LHCN-M2 (cell line): Measurements from ENCODE around the gene GPR132. TPM values are rescaled to one million over a fixed set of nuclear protein-coding genes. Genes with fewer than 3 reads are reported as not detected.

Experiments
- DNase-seq: peaks from one replicate; pipeline ENCODE4 v3.0.0-alpha.2; 2012; ENCODE audit warnings: low read depth
- total RNA-seq: library from RNA; depleted of rRNA; stranded (reverse); fragments of >200 nt; gene quantifications from 2 replicates; pipeline ENCODE4 v1.2.3, GENCODE V29; 2014

The GPR132 gene
- total RNA-seq, 1 experiment from 2014 or later: not detected

DNA sequence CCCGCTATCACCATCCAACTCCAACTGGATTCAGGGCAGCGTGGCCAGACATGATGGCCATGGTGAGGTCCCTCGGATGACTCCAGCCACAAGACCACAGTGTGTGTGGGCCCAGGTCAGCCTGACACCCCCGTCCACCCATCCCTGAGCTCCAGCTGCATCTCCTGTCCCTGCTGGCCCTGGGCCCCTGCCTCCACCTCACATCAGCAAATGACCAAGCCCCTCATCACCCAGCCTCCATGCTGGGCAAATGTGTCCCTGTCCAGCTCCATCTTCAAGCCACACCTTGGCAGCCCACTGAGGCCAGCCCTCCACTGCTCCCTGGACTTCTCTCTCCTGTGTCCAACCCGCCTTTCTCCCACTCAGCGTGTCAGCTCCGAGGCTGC, 3.2 kb downstream of the GPR132 start:
- no peak for DNase-seq

DNA sequence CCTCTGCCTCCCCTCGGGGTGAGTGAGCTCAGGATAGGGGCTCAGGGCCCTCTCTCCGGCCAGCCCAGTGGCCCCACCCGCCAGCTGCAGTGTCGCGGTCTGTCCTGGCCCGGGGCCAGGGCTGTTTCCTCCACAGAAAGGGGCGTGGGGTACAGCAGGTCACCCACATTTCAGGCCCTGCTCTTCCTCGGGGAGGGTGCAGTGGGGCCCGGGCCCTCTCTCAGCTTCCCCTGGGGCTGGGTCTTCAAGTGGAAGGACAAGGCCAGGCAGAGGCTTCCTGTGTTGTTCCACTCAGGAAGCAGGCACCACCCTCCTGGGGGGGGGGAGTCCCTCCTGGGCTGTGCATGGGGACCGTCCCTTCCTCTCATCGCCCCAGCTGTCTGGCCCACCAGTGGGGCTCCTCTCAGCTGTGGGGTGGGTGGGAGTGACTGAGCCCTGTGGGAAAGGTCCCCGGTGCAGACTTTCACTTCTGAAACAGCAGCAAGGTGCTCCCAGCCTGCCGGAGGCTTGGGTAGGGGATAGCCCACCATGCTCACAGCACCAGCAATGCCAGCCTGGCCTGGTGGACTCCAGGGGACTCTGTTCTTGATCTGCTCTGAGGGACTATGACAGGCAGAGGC, 3.7 kb downstream of the GPR132 start:
- DNase-seq: no peak

DNA sequence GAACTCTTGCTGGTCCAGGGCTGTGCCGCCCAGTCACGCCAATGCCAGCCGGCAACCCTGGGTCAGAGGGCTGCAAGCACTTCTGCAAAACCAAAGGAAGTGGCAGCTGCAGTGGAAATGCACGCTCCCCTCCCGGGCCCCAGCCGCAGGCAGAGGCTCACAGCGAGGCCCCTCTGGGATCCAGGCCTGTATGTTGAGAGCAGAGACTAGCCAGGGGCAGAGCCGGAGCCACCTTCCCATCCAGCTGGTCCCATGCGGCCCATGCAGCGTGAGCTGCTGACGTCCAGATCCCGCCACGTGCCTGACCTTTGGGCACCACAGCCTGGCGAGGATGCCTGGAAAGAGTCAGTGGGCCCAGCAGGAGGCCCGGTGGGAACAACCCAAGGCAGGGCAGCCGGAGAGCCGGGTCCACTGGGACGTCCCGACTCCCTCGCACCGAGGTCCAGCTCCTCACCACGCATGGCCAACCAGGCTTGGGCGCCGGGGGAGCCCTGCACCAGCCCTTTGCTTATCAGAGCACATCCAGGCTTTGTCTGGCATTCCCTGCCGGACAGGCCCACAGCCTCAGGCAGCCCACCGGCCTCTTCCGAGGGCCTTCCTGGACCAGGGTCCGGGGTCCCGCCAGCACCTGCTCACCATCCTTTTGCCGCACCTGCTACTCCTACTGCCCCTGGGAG, 4.3 kb downstream of the GPR132 start:
- DNase-seq: no peak

DNA sequence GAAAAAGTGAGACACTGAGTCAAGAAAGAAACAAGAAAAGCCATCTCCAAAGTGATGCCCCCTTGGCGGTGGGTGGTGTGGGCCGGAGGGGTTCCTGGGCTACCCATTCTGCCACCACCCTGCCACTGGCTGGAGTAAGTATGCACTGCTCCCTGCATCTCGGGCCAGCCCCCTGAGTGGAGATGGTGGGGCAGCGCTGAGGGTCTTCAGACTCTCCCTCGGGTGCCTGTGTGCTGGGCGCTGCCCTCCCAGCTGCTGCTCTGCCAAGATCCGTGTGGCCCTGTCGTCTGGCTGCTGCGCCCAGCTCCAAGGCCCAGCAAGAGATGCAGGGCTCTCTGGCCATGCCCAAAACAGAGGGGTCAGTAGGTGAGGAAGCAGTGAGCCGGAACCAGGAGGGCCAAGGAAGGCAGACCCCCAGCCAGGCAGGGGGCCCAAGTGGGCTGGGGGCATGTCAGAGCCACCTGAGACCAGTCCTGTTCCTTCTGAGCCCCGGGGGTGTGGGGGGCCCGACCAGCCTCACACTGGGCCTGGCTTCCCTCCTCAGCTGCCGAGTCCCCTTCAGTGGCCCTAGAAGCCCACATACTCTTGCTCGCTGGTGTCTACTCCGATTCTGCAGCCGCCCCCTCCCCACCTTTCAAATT, 5.2 kb downstream of the GPR132 start:
- no peak for DNase-seq

- DNase-seq: no peak
Measured at GRCh38 chr14:105059035-105059924, 6.0 kb downstream of the GPR132 start.

GRCh38 chr14:105058521-105059034, 6.7 kb downstream of the GPR132 start:
- DNase-seq: no peak

DNA sequence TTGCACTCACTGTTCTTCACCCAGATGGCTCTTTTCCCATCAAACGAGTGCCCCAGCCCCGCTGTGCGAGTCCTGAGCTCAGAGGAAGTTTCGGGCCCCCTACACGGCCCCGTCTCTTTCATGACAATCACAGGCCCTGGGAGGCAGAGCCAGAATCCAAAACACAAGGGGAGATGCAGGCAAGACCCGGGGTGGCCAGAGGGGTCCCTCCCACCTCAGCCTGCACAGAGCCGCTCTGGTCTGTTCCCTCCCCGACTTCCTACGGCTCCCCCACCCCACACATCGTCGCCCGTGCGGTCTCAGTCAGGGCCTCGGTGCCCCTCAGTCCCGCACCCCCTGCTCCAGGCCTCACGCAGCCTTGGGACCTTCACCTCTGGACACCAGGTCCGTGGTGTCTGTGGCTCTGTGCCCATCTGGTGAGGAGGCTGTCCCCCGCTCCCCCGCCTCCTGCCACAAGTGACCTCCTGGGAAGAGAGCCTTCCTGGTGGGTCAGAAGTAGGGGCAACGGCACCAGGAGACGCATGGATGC, 8.9 kb downstream of the GPR132 start:
- no peak for DNase-seq

DNA sequence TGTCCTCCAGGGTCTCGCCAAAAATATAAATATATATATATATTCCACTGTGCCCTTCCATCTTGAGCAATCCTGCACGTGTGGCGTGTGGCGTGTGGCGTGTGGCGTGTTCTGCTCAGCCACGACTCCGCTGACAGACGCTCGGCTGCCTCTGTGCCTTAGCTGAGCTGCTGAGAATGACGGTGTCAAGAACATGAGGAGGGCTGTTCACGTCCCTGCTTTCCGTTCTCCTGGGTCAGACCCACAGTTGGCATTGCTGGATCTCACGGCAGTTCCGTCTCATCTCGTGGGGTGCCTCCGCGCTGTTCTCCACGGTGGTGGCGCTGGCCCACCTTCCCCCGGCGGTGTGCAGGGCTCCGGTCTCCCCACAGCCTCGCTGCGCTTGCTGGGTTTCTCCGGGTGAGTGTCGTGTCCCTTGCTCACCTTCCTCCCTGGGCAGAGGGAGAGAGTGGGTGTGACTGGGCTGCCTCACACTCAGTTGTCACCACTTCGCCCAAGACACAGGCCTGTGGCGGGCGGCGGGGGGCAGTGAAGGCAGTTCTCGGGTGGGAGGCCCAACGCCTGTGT, 9.4 kb downstream of the GPR132 start:
- no peak for DNase-seq

GRCh38 chr14:105055334-105055733, 9.9 kb downstream of the GPR132 start:
- DNase-seq: no peak

- DNase-seq: no peak
Measured at GRCh38 chr14:105053996-105054395, 11.2 kb downstream of the GPR132 start.

DNA sequence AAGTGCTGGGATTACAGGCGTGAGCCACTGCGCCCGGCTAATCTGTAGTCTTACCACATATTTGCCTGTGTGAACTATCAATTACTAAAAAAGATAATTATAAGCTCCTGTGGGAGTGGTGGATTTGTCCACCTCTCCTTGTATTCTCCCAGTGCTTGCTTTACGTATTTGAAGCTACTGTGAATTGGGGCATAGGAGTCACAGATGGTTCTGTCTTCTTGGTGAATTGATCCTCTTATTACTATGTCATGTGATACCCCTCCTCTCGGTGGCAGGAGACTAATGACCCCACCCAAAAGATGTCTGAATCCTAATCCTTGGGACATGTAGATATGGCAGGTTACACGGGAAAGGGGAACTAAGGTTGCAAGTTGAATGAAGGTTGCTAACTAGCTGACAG, 11.8 kb downstream of the GPR132 start:
- DNase-seq: no peak

DNA sequence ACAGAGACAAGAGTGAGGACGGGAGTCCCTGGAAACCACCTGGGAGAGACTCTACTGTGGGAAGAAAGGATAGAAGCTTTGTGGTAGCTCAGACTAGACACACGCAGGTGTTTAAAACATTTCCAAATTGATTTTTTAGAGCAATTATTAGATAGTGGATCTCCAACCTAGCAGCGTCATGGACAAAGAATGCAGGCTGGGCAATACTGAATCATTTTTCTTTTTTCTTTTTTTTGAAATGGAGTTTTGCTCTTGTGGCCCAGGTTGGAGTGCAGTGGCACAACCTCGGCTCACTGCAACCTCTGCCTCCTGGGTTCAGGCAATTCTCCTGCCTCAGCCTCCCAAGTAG, 13.1 kb downstream of the GPR132 start:
- DNase-seq: no peak

DNA sequence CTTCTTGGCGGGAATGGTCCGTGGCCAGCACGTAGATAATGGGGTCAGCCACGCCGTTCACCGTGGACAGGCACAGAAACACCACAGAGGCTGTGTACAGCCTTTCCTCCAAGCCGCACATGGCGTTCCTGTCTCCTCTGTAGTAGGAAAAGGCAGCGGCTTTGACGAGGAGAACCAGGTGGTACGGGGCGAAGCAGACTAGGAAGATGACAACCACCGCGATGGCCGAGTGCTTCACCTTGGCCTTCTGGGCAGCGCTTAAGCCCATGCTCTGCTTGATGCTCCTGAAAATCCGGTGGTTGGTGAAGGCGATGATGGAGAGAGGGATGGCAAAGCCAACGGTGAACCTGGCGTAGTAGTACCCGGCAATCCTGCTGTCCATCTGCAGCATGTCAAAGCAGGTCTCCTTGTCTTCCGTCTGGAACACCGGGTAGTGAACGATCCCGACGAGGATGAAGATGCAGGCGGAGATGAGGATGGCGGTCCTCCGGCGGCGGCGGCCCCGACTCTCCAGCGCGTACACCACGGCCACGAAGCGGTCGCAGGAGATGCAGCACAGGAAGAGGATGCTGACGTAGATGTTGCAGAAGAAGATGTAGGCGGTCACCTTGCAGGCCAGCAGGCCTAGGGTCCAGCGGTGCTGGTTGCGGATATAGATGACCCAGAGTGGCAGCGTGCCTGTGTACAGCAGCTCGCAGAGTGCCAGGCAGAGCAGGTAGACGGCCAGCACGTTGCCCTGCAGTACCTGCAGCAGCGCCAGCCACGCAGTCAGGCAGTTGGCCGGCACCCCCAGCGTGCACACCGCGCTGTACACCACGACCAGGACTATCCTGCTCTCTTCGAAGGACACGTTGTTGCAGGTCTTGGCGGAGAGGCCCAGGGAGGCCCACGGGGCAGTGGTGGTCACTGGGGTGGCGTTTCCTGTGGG, 13.8 kb downstream of the GPR132 start:
- DNase-seq: no peak

- DNase-seq: no peak
Measured at GRCh38 chr14:105050551-105050897, 14.7 kb downstream of the GPR132 start.

GRCh38 chr14:105049753-105050550, 15.3 kb downstream of the GPR132 start:
- DNase-seq: no peak

GRCh38 chr14:105047283-105048016, 17.8 kb downstream of the GPR132 start:
- DNase-seq: no peak

GRCh38 chr14:105046891-105047282, 18.3 kb downstream of the GPR132 start:
- no peak for DNase-seq

DNA sequence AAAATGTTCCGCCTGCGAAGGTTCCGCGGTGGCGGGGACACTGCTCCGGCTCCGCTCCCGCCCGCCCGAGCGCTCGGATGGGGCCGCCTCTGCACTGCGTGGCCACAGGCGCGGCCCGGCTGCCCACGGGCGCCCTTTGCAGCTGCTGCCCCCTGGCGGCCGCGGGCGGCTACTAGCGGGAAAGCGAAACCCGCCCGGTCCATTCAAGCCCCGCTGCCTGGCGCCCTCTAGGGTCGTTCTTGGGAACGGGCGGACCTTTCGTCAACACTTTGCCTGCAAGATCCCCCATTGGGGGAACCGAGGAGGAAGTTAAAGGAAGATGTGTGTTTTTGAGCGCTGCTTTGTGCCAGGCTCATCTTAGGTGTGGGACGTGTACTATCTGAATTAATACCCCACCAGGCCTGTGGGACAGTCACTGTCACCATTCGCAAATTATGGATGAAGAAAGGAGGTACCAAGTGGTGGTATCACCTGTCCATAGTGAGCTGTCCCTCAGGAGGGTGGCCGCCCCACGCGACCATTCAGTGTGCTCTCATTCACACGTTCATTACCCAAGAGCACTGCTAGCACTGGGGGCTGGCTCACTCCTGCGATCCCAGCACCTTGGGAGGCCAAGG, 19.4 kb downstream of the GPR132 start:
- peak; percentile 67 for DNase-seq
